ENCODE measurements around the gene BABAM2. TPM values are rescaled to one million over a fixed set of nuclear protein-coding genes. Genes with fewer than 3 reads are reported as not detected.

Gene BABAM2
- total RNA-seq, 2 donors from 2014 or later, result 32.2 to 33.5 TPM

DNA sequence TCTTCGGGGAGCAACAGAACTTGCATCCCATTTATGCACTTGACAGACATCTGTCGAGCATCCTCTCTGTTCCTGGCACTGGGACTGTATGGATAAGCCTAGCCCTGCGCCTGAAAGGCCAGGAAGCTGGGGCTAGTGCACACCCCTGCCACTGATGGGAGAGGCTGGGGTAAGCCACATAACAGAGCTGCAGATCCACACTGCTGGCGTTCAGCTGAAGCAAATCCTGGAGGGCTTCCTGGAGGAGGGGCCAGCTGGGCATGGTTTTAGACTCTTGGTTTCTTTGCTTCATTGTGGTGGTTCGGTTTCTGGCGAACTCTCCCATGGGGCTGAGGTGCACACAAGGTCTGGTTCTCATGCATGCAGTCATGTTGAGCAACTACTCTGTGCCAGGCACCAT is 456.7 kb downstream of the BABAM2 start:
- Histone ChIP-seq H3K4me3 (no peak overlapping the region), H3K9me3 (no peaks in the 10 kb centered on the region), H3K27me3 (no peaks in the 10 kb centered on the region), H3K9ac (ENCODE audit: low read depth in 2 of 2, low read length in 2 of 2) (no peak overlapping the region), H3K27ac (no peak overlapping the region), H3K36me3 (no peaks in the 10 kb centered on the region), H3K4me1 (no peaks in the 10 kb centered on the region)
- DNase-seq, result no peak
- intact Hi-C loops (cut with DNase I), result no loop called here
- TF ChIP-seq CTCF (IDR thresholded peaks at IDR 0.05), result no peak

- H3K27ac ChIP-seq, result no peak overlapping the region
- no peaks in the 10 kb centered on the region for H3K36me3 ChIP-seq
- TF ChIP-seq CTCF (IDR thresholded peaks at IDR 0.05), result no peak
- no peak for DNase-seq
- H3K4me3 ChIP-seq, result no peak overlapping the region
- H3K9ac ChIP-seq (ENCODE audit: low read depth in 2 of 2, low read length in 2 of 2), result no peak overlapping the region
- no peaks in the 10 kb centered on the region for H3K4me1 ChIP-seq
- H3K9me3 ChIP-seq, result no peaks in the 10 kb centered on the region
- intact Hi-C loops (cut with DNase I), result no loop called here
- no peaks in the 10 kb centered on the region for H3K27me3 ChIP-seq
These were observed 457.1 kb downstream of the BABAM2 start for GRCh38 chr2:28347596-28347995.

DNA sequence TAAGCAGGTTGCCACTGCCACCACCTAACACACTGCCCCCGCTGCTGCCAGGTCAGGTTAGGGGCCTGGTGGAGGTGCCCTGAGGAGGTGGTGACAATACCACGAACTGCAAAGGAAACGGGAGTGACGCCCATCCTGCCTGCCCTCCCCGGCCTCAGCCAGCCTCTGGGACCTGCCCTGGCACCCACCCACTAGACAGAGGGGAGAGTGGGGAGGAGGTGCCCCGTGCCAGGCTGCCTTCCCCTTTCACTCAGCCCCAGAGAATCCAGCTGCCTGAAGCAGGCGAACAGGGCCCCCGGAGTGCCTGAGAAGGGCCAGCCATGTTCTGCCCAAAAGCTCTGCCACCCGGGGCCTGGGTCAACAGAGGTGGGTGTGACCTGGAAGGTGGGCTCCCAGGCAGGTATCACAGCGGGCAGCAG is 457.6 kb downstream of the BABAM2 start:
- DNase-seq, result no peak
- intact Hi-C loops (cut with DNase I), result no loop called here
- H3K27ac ChIP-seq, result no peak overlapping the region
- no peaks in the 10 kb centered on the region for H3K36me3 ChIP-seq
- H3K4me3 ChIP-seq, result no peak overlapping the region
- no peak for TF ChIP-seq CTCF (IDR thresholded peaks at IDR 0.05)
- H3K27me3 ChIP-seq, result no peaks in the 10 kb centered on the region
- H3K9me3 ChIP-seq, result no peaks in the 10 kb centered on the region
- peak overlapping the region in 1 of 2 donors; percentile 27 for H3K9ac ChIP-seq (ENCODE audit: low read depth in 2 of 2, low read length in 2 of 2)
- no peaks in the 10 kb centered on the region for H3K4me1 ChIP-seq

- Histone ChIP-seq H3K9me3 (no peaks in the 10 kb centered on the region), H3K4me1 (no peaks in the 10 kb centered on the region), H3K36me3 (no peaks in the 10 kb centered on the region), H3K4me3 (no peak overlapping the region), H3K27ac (no peak overlapping the region), H3K27me3 (no peaks in the 10 kb centered on the region), H3K9ac (ENCODE audit: low read depth in 2 of 2, low read length in 2 of 2) (no peak overlapping the region)
- no peak for DNase-seq
- no peak for TF ChIP-seq CTCF (IDR thresholded peaks at IDR 0.05)
- intact Hi-C loops (cut with DNase I), result no loop called here
These were observed 458.4 kb downstream of the BABAM2 start for GRCh38 chr2:28348921-28349320.

DNA sequence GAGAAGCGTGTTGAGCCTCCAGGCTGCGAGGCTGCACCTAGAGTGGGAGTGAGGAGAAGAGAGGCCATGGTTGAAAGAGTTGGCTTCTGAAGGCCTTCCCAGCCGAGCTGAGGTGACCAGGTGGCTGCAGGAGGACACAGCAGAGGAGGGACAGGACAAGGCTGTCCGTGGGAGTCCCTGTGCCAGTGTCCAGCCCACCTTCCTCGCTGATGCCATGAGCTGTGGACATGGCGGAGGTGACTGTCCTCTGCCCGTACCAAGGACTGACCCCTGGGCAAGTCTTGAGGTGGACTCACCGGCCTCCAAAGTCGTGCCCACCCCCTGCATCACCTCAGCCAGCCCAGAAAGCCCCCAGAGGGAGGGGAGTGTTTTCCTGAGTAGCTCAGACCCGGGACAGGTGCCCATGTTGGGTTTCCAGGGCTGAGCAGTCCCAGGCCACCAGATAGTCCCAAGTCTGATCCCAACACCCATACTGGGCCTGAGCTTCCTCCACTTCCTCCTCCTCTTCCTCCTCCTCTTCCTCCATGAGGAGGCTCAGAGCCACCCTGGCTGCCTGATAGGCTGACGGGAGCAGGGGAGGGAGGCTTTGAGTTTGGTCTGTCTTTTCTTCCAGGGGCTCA is 459.1 kb downstream of the BABAM2 start:
- DNase-seq, result no peak

More for the DNA sequence above, 459.1 kb downstream of the BABAM2 start:
- H3K27ac ChIP-seq, result no peak overlapping the region
- no peaks in the 10 kb centered on the region for H3K27me3 ChIP-seq
- TF ChIP-seq CTCF (IDR thresholded peaks at IDR 0.05), result no peak
- no peak overlapping the region for H3K4me3 ChIP-seq
- no peaks in the 10 kb centered on the region for H3K4me1 ChIP-seq
- intact Hi-C loops (cut with DNase I), result no loop called here
- no peak overlapping the region for H3K9ac ChIP-seq (ENCODE audit: low read depth in 2 of 2, low read length in 2 of 2)
- no peaks in the 10 kb centered on the region for H3K9me3 ChIP-seq
- no peaks in the 10 kb centered on the region for H3K36me3 ChIP-seq
